ENCODE measurements around the gene ATP1A3.
"Not testable (repeated sequence)": the region's sequence is repeated elsewhere in the genome, so short reads cannot be mapped to it uniquely, and the experiment has no call there.

The ATP1A3 gene

DNA sequence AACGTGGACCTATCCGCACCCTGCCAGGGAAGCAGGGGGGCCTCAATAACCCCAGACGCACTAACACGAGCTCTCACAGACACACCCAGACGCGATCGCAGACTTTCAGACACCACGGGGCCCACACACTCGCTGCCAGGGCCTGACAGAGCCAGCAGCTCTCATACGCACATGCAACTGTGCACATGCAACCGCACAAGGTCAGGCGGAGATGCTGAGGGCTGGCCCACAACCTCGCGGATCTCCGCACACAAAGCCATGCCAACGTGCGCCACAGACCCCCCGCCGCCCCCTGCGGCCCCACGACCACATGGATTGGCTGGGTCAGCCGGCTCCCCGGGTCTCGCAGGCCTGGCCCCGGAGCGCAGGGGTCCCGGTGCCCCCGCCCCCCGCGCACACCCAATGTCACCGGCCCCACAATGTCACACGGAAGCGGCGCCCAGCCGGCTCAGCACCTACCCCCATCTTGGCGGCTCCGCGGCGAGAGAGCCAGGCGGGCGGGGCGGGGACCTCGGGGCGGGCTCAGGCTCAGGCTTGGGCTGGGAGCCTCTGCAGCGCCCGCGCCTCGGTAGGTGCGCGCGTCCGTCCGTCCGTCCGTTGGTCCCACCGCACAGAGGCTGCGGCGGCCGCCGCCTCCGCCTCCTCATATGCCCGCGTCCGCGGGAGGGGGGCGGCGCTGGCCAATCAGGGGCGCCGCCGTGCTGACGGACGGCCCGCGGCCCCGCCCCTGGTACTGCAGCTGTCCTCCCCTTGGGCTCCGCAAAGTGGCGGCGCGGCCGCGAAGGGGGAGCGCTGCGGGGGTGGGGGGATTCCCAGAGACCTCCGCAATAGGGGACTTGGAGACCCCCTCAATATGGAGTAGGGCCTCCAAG, at the start of gene ATP1A3:
Gene ATP1A3 (minus strand): TSS at position 619 of the 872 bp plus-strand sequence. CDS start 154 bp downstream, at position 465.
- peak; percentile 57 for DNase-seq

DNA sequence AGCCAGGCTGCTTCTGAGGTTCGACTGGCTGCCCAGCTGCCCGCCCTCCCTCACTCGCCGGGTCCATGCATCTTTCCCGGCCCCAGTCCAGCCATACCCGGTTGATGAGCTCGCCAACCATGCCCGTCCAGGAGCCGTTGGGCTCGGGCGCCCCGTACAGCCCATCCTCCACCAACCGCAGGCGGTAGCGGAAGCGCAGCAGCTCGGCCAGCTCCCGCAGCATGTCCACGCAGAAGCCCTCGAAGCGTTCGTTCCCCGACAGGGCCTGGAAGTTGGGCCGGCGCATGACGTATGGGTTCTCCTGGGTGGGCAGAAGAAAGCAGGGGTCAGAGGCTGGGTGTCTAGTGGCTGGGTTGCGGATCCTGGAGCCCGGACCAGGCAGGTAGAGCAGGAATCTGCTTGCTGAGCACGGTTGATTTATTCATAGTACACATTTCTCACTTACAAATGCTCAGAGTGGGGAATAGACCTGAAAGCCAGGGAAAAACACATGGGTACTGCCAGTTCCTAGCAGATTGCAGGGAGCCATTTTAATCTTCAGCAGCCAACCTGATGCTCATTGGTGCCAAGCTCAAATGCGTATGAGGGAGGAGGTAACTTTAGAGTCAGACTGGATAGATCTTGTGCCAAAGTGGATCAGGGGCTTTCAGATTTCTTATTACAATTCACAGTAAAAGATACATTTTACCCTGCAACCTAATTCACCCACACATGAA, 48.6 kb upstream of the ATP1A3 start:
- no peak for DNase-seq

GRCh38 chr19:42040491-42040890, 46.5 kb upstream of the ATP1A3 start:
- DNase-seq = not testable (repeated sequence)

DNA sequence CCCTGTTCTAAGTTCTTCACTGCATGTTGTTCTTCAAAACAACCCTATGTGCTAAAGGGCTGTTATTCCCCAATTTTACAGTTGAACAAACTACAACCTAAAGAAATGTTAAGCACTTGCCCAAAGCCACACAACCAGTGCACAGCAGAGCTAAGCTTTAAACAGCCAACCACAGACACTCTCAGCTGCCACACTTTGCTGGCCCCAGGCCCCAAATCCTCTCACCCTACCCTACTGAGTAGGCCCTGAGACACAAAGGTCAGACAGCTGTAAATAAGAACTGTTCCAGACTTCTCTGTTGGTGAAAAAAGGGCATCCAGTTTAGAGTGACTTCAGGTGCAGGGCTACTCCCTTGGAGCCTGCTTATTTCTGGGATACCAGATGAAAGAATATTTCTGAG, 46.0 kb upstream of the ATP1A3 start:
- DNase-seq = no peak

- DNase-seq = no peak
These were observed 44.6 kb upstream of the ATP1A3 start for GRCh38 chr19:42038666-42039065.

DNA sequence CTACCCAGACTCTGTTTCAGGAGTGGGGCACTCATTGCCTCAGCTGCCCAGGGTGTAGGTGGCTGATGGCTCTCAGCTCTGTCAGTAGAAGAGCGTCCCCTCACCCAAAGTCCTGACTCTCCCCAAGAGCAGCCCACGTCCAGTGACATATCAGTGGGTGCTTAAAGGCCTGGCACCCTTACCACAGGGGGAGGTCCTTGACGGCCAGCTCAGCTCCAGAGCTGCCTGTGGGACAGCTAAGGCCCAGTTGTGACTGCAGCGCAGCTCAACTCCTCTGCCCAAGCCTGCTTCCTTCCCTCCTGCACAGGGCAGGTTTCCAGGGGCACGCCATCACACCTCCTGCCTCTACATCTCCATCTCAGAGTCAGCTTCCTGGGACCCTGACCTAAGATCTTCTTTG, 43.6 kb upstream of the ATP1A3 start:
- DNase-seq = no peak

DNA sequence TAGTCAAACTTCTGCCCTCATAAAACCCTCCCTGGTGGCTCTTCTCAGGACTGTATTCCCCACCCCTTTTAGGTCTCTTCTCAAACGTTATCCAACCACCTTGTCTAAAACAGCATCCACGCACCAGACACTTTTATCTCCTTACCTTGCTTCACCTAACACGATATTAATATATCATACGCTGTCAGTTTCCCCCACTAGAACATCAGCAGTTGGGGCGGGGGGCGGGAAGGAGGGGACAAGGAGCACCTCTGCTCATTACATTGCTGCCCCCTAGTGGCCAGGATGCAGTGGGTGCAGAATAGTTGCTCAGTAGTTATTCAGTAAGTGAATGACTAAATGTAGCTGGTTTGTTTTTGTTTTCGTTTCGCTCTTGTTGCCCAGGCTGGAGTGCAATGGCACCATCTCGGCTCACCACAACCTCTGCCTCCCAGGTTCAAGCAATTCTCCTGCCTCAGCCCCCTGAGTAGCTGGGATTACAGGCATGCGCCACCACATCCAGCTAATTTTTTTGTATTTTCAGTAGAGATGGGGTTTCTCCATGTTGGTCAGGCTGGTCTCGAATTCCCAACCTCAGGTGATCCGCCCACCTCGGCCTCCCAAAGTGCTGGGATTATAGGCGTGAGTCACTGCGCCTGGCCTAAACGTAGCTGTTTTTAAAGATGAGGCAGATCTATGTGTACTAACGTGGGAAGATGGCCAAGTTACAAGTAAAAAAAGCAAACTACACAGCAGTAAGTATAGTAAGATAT, 40.8 kb upstream of the ATP1A3 start:
- DNase-seq = peak; percentile 58

- DNase-seq = no peak
These were observed 39.4 kb upstream of the ATP1A3 start for GRCh38 chr19:42033413-42033812.

DNA sequence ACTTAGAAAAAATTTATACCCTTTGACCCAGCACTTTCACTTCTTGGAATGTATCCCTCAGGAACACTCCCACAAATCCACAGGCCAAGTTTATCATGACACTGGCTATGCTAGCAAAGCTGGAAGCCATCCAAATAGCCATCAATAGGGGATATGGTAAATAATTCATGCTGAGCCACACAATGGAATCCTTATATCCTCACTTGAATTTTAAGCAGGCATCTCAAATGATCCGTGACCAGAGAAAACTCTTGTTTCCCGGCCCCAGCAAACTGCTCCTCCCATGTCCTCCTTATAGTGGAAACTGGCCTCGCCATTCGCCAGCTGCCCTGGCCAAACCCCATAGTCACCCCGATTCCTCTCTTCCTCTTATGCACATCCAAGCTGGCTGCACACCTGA, 38.4 kb upstream of the ATP1A3 start:
- no peak for DNase-seq

DNA sequence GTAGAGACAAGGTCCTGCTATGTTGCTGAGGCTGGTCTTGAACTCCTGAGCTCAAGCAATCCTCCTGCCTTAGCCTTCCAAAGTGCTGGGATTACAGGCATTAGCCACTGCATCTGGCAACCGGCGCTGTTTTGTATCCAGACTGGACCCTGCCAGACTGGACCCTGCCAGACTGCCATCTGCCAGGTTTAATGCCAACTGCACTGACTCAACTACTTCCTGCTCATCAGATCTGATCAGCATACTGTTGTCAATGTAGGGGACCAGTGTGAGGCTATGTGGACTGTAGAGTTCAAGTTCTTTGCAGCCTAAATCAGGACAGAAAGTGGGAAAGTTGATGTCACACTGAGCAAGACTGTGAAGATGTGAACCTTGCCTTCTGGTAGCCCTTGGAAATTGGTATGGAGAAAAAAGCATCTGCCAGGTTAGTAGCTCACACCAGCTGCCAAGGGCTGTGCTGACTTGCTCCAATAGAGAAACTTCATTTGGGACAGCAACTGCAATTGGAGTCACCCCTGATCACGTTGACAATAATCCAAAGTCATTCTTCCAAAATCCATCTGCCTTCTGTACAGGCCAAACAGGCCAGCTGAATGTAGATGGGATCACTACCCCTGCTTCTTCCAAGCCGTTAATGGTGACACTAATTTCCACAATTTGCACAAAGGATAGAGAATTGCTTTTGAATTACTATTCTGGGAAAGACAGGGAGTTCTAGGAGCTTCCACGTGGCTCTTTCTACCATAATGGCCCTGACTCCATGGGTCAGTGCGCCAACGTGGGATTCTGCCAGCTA, 36.8 kb upstream of the ATP1A3 start:
- no peak for DNase-seq

DNA sequence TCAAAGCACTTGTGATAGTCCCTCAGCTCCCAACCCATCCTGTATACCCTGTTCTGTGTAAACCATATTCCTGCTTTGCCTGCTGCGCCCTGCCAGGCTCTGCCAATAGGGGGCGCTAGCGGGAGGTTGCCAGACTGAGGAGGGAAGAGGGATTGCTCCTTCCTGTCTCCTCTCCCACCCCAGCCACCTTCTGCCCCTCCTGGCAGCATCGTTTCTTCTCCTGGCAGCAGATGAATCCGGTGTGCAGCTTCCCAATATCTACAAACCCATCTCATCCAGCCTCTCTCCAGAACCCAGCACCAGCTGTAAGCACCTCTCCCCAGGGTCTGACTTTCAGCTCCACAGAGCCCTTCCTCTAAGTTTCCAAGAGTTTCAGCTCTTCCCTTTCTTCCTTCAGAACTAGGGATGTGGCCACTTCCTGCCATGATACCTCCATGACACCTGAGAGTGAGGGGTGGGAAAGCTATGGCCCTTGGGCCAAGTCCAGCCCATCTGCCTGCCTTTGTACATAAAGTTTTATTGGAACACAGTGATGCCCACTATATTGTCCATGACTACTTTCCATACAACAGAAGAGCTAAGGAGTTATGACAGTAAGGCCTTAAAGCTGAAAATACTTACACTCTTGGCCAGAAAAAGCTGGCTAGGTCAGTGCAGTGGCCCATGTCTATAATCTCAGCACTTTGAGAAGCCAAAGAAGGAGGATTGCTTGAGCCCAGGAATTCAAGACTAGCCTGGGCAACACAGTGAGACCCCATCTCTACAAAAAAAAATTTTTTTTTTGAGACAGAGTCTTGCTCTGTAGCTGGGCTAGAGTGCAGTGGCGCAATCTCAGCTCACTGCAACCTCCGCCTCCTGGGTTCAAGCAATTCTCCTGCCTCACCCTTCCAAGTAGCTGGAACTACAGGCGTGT, 34.5 kb upstream of the ATP1A3 start:
- DNase-seq = no peak

GRCh38 chr19:42024622-42025111, 30.6 kb upstream of the ATP1A3 start:
- DNase-seq = no peak

DNA sequence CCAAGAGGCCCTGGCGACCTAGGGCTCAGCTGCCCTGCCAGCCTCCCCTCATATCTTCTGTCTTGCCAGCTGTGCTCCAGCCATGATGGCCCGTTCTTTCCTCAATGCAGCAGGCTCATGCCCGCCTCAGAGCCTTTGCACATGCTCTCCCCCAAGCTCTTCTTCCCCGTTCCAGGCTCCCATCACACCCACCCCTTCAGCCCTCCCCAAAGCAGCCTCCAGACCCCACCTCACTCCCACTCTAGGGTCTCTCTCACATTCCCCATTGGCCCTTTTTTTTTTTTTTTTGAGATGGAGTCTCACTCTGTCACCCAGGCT, 29.9 kb upstream of the ATP1A3 start:
- DNase-seq = no peak

DNA sequence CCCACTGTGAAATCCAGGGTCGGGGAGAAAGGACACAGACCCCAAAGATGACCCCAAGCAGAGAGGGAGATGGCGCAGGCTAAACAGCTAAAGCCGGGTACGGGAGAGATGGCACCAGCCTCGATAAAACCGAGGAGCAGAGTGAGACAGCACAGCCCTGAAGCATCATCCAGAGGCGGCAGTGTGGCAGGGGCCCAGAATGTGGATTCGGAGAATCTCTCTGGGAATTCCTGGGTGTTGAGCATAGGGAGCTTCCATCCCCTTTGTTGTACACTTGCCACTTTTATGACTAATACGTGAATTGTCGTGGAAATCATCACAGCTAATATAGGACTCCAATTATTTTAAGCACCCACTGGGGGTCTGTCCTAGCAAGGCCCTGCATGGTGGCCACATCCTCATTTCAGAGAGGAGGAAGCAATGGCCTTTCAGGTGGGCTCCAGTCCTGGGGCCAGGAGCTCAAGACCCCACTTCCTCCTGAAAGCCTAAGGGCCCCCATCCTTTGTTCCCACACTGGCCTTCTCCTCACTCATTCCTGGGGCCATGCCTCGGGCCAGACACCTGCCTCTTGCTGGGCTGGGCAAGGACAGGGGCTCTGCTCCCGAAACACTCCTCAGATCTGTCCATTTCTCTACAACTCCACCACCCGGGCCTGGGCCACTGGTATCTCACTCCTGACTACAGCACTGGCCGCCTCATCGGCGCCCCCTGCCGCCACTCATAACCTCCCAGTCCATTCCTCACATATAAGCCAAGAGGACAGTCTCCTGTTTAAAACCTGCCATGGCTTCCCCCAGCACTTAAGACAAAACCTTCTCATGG, 29.3 kb upstream of the ATP1A3 start:
- no peak for DNase-seq

GRCh38 chr19:42022616-42023015, 28.6 kb upstream of the ATP1A3 start:
- no peak for DNase-seq

DNA sequence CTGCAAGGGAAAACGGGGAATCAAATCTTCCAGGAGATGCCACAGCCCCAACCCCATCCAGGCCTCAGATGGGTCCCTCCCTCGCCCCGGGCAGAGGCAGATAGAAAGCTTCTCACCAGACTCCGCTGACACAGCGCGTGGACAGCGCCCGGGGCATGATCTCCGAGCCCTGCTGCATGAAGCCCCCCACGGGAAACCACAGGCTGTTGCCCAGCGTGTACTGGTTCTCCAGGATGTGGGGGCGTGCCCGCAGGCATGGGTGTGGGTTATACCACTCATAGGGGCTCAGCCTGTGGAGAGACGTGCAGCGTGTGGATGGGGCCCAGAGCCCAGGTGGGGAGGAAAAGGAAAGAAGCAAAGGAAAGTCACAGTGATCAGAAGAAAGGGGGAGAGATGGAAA, 27.2 kb upstream of the ATP1A3 start:
- no peak for DNase-seq

- no peak for DNase-seq
These were observed 24.6 kb upstream of the ATP1A3 start for GRCh38 chr19:42018503-42019193.

DNA sequence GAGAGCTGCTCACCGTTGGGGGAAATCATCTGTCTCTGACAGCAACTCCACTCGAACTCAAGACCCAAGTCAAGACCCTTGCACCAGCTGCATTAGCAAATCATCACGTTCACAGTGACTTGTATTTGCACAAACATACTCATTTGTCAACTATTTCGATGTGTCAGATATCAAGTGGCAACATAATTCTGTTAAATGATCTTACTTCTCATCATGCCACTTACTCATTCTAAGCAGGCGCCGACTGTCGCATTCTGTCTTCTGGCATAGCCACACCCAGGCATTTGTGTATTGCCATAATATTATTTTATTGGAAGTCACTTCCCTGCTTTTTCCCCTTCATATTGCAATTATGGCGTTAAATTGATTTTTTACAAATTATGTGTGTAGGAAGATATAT, 23.0 kb upstream of the ATP1A3 start:
- no peak for DNase-seq

GRCh38 chr19:42012747-42013146, 18.7 kb upstream of the ATP1A3 start:
- not testable (repeated sequence) for DNase-seq

Measured in stimulated activated naive CD4-positive, alpha-beta T cell treated with Interleukin-2 at 50 U/mL for 16 hours (primary cell).